ENCODE measurements around the gene ATP8B2. TPM values are rescaled to one million over a fixed set of nuclear protein-coding genes. Genes with fewer than 3 reads are reported as not detected.
"Not testable (repeated sequence)": the region's sequence is repeated elsewhere in the genome, so short reads cannot be mapped to it uniquely, and the experiment has no call there.

The ATP8B2 gene
- total RNA-seq, 1 donor from 2014 or later = 47.4 TPM

DNA sequence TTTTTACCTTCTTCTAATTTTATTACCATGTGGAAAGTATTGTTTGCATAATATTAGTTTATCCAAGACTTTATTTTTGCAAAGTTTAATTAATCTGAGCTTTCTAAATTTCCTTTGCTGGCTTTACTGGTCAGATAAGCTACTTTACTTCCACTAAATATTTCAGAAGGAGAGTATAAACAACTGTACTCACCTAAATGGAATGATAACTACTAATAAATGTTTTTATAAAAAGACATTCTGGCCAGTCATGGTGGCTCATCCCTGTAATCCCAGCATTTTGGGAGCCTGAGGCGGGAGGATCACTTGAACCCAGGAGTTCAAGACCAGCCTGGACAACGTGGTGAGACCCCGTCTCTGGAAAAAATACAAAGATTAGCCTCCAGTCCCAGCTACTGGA lies 36.0 kb downstream of the ATP8B2 start:
- no peak for DNase-seq (ENCODE audit: low spot score, unreplicated experiment)
- no peak overlapping the region for H3K27ac Mint-ChIP-seq
- no peaks in the 10 kb centered on the region for H3K36me3 Mint-ChIP-seq (ENCODE audit: insufficient read depth)
- H3K4me1 Mint-ChIP-seq (ENCODE audit: low read depth) = no peaks in the 10 kb centered on the region
- no peak for TF ChIP-seq CTCF (IDR thresholded peaks at IDR 0.05; ENCODE audit: unreplicated experiment)
- H3K4me3 Mint-ChIP-seq (ENCODE audit: low read depth) = no peak overlapping the region
- no peaks in the 10 kb centered on the region for H3K9me3 Mint-ChIP-seq (ENCODE audit: low read depth)
- H3K27me3 Mint-ChIP-seq = no peaks in the 10 kb centered on the region

DNA sequence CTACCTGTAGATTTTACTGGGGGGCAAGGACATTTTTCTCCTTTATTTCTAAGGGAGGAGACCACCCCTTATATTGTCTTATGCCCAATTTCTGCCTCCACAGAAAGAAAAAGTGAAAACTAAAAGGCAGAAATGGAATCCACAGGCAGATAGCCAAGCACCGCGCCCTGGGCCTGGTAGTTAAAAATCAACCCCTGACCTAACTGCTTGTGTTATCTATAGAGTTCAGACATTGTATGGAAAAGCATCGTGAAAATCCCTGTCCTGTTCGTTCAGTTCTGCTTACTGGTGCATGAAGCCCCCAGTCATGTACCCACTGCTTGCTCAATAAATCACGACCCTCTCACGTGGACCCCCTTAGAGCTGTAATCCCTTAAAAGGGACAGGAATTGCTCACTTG lies 46.1 kb downstream of the ATP8B2 start:
- no peak for DNase-seq (ENCODE audit: low spot score, unreplicated experiment)
- no peak for TF ChIP-seq CTCF (IDR thresholded peaks at IDR 0.05; ENCODE audit: unreplicated experiment)
- Mint-ChIP-seq H3K27ac (no peak overlapping the region), H3K4me1 (ENCODE audit: low read depth) (no peaks in the 10 kb centered on the region), H3K36me3 (ENCODE audit: insufficient read depth) (no peaks in the 10 kb centered on the region), H3K4me3 (ENCODE audit: low read depth) (no peak overlapping the region), H3K27me3 (no peaks in the 10 kb centered on the region), H3K9me3 (ENCODE audit: low read depth) (peaks cover 4% of the 10 kb centered on the region)

DNA sequence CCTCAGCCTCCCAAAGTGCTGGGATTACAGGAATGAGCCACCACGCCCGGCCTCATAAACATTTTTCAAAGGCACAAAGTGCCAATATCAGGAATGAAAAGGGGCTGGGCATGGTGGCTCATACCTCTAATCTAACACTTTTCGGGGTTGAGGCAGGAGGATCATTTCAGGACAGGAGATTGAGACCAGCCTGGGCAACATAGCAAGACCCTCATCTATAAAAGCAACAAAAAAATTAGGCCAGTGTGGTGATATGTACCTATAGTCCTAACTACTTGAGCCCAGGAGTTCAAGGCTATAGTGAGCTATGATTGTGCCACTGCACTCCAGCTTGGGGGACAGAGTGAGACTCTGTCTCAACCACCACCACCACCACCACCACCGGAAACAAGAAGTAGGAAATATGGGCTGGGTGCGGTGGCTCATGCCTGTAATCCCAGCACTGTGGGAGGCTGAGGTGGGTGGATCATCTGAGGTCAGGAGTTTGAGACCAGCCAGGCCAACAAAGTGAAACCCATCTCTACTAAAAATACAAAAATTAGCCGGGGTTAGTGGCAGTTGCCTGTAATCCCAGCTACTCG lies 48.5 kb downstream of the ATP8B2 start:
- not testable (repeated sequence) for H3K27me3 Mint-ChIP-seq; H3K4me3 Mint-ChIP-seq (ENCODE audit: low read depth); H3K36me3 Mint-ChIP-seq (ENCODE audit: insufficient read depth); H3K27ac Mint-ChIP-seq; H3K9me3 Mint-ChIP-seq (ENCODE audit: low read depth); DNase-seq (ENCODE audit: low spot score, unreplicated experiment); H3K4me1 Mint-ChIP-seq (ENCODE audit: low read depth)

DNA sequence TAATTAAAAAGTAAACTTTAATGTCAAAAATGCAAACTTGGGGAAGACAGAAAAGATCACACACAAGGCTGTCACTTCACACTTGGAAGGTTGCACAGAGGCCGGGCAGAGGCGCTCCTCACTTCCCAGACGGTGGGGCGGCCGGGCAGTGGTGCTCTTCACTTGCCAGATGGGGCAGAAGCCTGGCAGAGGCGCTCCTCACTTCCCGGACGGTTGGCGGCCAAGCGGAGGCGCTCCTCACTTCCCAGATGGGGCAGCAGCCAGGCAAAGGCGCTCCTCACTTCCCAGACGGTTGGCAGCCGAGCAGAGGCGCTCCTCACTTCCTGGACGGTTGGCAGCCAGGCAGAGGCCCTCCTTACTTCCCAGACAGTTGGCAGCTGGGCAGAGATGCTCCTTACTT lies 54.0 kb downstream of the ATP8B2 start:
- H3K4me3 Mint-ChIP-seq (ENCODE audit: low read depth) = no peak overlapping the region
- H3K27ac Mint-ChIP-seq = no peak overlapping the region
- H3K27me3 Mint-ChIP-seq = no peaks in the 10 kb centered on the region
- H3K36me3 Mint-ChIP-seq (ENCODE audit: insufficient read depth) = no peaks in the 10 kb centered on the region
- DNase-seq (ENCODE audit: low spot score, unreplicated experiment) = no peak
- no peaks in the 10 kb centered on the region for H3K9me3 Mint-ChIP-seq (ENCODE audit: low read depth)
- no peaks in the 10 kb centered on the region for H3K4me1 Mint-ChIP-seq (ENCODE audit: low read depth)
- no peak for TF ChIP-seq CTCF (IDR thresholded peaks at IDR 0.05; ENCODE audit: unreplicated experiment)

GRCh38 chr1:154384650-154385489 lies 59.5 kb downstream of the ATP8B2 start:
- Mint-ChIP-seq H3K27me3 (no peaks in the 10 kb centered on the region), H3K36me3 (ENCODE audit: insufficient read depth) (no peaks in the 10 kb centered on the region), H3K9me3 (ENCODE audit: low read depth) (no peaks in the 10 kb centered on the region), H3K27ac (no peak overlapping the region), H3K4me3 (ENCODE audit: low read depth) (no peak overlapping the region), H3K4me1 (ENCODE audit: low read depth) (peaks cover 10% of the 10 kb centered on the region)
- no peak for TF ChIP-seq CTCF (IDR thresholded peaks at IDR 0.05; ENCODE audit: unreplicated experiment)
- DNase-seq (ENCODE audit: low spot score, unreplicated experiment) = no peak
